ENCODE results near the gene CMC2.
A peak's percentile ranks its signal among the peaks of the same experiment; 100 is the strongest.

CMC2 gene

GRCh38 chr16:81008505-81008789 lies 1.8 kb upstream of the CMC2 start:
- peak overlapping the region; percentile 98 for H3K4me3 Mint-ChIP-seq
- H3K36me3 Mint-ChIP-seq (ENCODE audit: low read depth): peaks cover 37% of the 10 kb centered on the region
- ATAC-seq: no peak

DNA sequence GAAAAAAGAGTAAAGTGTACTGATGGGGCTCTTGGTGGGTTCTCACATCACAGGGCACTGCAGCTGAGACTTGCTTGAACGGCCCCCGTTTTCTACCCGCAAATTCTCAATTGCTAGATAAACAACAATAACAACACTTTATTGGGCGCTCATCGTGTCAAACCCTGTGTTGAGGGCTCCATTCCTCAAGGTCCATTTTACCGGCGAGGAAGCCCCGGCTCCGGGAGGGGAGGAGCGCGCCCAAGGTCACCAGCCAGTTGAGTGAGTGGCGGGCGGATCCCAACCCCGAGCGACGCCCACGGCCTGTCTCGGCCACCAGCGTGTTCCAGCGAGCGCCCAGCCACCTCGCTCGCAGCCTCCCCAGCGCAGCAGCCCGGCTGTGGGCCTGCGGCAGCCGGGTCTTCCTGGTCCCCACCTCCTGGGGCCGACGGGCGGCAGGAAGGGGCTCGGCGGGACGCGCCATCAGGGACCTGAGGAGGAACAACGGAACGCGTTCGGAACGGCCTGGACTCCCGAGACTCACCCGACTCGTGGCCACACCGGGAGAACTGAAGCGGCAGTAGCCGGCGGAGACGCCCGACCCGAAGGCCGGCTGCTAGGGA lies 373 bp downstream of the CMC2 start:
- Mint-ChIP-seq H3K27ac (peak overlapping the region; percentile 100), H3K9me3 (no peaks in the 10 kb centered on the region), H3K36me3 (ENCODE audit: low read depth) (peaks cover 28% of the 10 kb centered on the region), H3K27me3 (peaks cover 7% of the 10 kb centered on the region), H3K4me1 (peaks cover 66% of the 10 kb centered on the region), H3K4me3 (peak overlapping the region; percentile 98)
- peak; percentile 30 for ATAC-seq
- peak; percentile 78 for DNase-seq

More at GRCh38 chr16:81008505-81008789, 1.8 kb upstream of the CMC2 start:
- Mint-ChIP-seq H3K9me3 (no peaks in the 10 kb centered on the region), H3K4me1 (peaks cover 48% of the 10 kb centered on the region), H3K27ac (peak overlapping the region; percentile 59), H3K27me3 (peaks cover 7% of the 10 kb centered on the region)
- DNase-seq: no peak

- peak overlapping the region; percentile 98 for H3K4me3 Mint-ChIP-seq
These were observed 999 bp downstream of the CMC2 start for GRCh38 chr16:81005610-81006161.

GRCh38 chr16:81004646-81005353 lies 1.9 kb downstream of the CMC2 start:
- peaks cover 21% of the 10 kb centered on the region for H3K36me3 Mint-ChIP-seq (ENCODE audit: low read depth)
- peak overlapping the region; percentile 98 for H3K4me3 Mint-ChIP-seq
- peak overlapping the region; percentile 87 for H3K27ac Mint-ChIP-seq
- DNase-seq (no peak), ATAC-seq (no peak)
- H3K4me1 Mint-ChIP-seq: peaks cover 78% of the 10 kb centered on the region
- H3K27me3 Mint-ChIP-seq: peaks cover 7% of the 10 kb centered on the region
- no peaks in the 10 kb centered on the region for H3K9me3 Mint-ChIP-seq

More at GRCh38 chr16:81005610-81006161, 999 bp downstream of the CMC2 start:
- peaks cover 7% of the 10 kb centered on the region for H3K27me3 Mint-ChIP-seq
- H3K9me3 Mint-ChIP-seq: no peaks in the 10 kb centered on the region
- ATAC-seq (no peak), DNase-seq (no peak)
- peak overlapping the region; percentile 100 for H3K27ac Mint-ChIP-seq
- peaks cover 23% of the 10 kb centered on the region for H3K36me3 Mint-ChIP-seq (ENCODE audit: low read depth)
- peaks cover 72% of the 10 kb centered on the region for H3K4me1 Mint-ChIP-seq

GRCh38 chr16:81003610-81004460 lies 2.9 kb downstream of the CMC2 start:
- Mint-ChIP-seq H3K36me3 (ENCODE audit: low read depth) (peaks cover 23% of the 10 kb centered on the region), H3K27ac (peak overlapping the region; percentile 87), H3K4me1 (peaks cover 84% of the 10 kb centered on the region), H3K4me3 (peak overlapping the region; percentile 98), H3K9me3 (no peaks in the 10 kb centered on the region), H3K27me3 (peaks cover 7% of the 10 kb centered on the region)
- ATAC-seq (peak; percentile 14), DNase-seq (no peak)

- DNase-seq (no peak), ATAC-seq (no peak)
- peak overlapping the region; percentile 87 for H3K27ac Mint-ChIP-seq
- peaks cover 25% of the 10 kb centered on the region for H3K36me3 Mint-ChIP-seq (ENCODE audit: low read depth)
- H3K4me1 Mint-ChIP-seq: peaks cover 85% of the 10 kb centered on the region
- H3K27me3 Mint-ChIP-seq: peaks cover 7% of the 10 kb centered on the region
- H3K9me3 Mint-ChIP-seq: no peaks in the 10 kb centered on the region
- peak overlapping the region; percentile 98 for H3K4me3 Mint-ChIP-seq
These were observed 3.6 kb downstream of the CMC2 start for GRCh38 chr16:81003064-81003463.

GRCh38 chr16:81001330-81001729 lies 5.4 kb downstream of the CMC2 start:
- H3K27ac Mint-ChIP-seq: no peak overlapping the region
- peaks cover 87% of the 10 kb centered on the region for H3K4me1 Mint-ChIP-seq
- no peak overlapping the region for H3K4me3 Mint-ChIP-seq

DNA sequence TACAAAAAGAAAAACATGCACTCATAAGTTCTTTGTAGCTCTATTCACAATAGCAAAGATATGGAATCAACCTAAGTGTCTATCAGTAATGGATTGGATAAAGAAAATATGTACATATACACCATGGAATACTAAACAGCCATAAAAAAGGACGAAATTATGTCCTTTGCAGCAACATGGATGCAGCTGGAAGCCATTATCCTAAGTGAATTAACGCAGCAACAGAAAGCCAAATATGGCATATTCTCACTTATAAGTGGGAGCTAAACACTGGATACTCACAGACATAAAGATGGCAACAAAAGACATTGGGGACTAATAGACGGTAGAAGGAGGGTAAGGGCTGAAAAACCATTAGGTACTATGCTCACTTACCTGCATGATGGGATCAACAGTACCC lies 5.8 kb downstream of the CMC2 start:
- no peaks in the 10 kb centered on the region for H3K9me3 Mint-ChIP-seq
- no peaks in the 10 kb centered on the region for H3K27me3 Mint-ChIP-seq
- peaks cover 83% of the 10 kb centered on the region for H3K4me1 Mint-ChIP-seq
- H3K27ac Mint-ChIP-seq: no peak overlapping the region
- H3K36me3 Mint-ChIP-seq (ENCODE audit: low read depth): peaks cover 28% of the 10 kb centered on the region
- no peak for ATAC-seq
- no peak for DNase-seq
- no peak overlapping the region for H3K4me3 Mint-ChIP-seq

More at GRCh38 chr16:81001330-81001729, 5.4 kb downstream of the CMC2 start:
- no peaks in the 10 kb centered on the region for H3K27me3 Mint-ChIP-seq
- DNase-seq: no peak
- ATAC-seq: no peak
- H3K36me3 Mint-ChIP-seq (ENCODE audit: low read depth): peaks cover 29% of the 10 kb centered on the region
- H3K9me3 Mint-ChIP-seq: no peaks in the 10 kb centered on the region

DNA sequence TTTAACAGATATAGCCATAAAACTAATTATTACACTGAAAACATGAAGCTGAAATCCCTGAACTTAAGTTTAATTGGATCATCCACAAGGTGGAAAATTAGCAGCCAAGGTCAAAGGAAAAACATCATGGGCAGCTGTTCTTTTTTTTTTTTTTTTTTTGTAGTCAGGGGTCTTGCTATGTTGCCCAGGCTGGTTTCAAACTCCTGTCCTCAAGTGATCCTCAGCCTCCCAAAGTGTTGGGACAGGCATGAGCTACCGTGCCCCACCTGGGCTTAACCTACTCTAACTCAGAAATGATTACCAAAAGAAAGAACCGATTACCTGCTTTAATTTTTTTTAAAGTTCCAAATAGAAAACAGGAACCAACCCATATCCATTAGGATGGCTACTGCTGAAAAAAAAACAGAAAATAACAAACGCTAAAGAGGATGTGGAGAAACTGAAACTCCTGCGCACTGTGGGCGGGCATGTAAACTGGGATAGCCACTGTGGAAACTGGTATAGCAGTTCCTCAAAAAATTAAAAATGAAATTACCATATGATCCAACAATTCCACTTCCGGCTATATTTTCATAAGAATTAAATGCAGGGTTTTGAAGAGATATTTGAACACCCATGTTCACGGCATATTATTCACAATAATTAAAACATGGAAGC lies 8.6 kb downstream of the CMC2 start:
- H3K4me3 Mint-ChIP-seq: peak overlapping the region; percentile 50
- no peak for ATAC-seq
- peaks cover 48% of the 10 kb centered on the region for H3K36me3 Mint-ChIP-seq (ENCODE audit: low read depth)
- H3K27me3 Mint-ChIP-seq: no peaks in the 10 kb centered on the region
- H3K4me1 Mint-ChIP-seq: peaks cover 65% of the 10 kb centered on the region
- peak overlapping the region; percentile 61 for H3K27ac Mint-ChIP-seq
- no peak for DNase-seq
- H3K9me3 Mint-ChIP-seq: no peaks in the 10 kb centered on the region

DNA sequence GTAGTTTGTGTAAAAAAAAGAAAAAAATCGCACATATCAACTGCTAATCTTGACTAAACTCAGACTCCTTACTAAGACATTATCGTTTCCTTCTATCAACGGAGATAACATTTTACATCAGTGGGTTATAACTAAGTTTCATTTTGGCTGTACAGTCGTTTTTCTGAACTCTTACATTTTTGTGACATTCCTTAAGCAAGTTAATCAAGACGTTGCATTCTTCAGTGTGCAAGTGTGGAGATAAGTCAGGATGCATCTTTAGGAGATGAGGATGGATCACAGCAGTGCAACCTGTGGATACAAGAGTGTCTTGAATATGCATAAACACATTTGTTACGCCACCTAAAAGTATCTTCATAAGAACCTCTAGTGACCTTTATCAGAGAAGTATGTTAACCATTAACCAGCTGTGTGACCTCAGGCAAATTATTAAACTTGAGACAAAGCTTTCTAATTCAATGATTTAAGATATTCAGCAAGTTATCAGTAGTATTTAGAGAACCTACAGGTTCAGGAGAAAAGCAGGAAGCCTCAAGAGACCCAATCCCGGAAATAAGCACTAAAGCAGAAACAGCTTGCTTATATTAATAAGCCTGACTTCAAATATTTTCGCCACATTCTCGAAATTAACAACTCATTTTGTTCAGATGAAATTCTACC lies 9.4 kb downstream of the CMC2 start:
- peaks cover 60% of the 10 kb centered on the region for H3K4me1 Mint-ChIP-seq
- ATAC-seq (peak; percentile 69), DNase-seq (no peak)
- H3K27me3 Mint-ChIP-seq: no peaks in the 10 kb centered on the region
- H3K36me3 Mint-ChIP-seq (ENCODE audit: low read depth): peaks cover 49% of the 10 kb centered on the region
- no peaks in the 10 kb centered on the region for H3K9me3 Mint-ChIP-seq
- H3K4me3 Mint-ChIP-seq: peak overlapping the region; percentile 80
- H3K27ac Mint-ChIP-seq: peak overlapping the region; percentile 84

DNA sequence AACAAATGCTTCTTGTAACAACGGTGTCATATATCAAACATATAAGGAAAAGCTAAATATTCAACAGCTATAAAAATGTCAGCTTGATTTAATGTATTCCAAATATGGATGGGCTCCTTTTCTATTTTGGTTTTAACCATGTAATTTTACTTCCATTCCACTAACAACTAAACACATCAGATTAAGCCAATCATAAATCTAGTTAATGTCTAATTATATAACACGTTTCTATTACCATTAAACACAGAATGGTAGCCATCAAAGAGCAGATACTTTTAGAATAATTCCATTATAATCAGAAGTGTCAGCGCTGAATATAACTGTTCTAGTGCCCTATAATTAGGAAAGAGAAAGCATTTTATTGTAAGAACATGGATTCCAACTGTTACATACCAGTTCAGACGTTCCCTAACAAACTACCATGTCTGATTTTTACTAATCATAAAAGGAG lies 10.0 kb downstream of the CMC2 start:
- H3K27ac Mint-ChIP-seq: peak overlapping the region; percentile 84
- H3K4me1 Mint-ChIP-seq: peaks cover 56% of the 10 kb centered on the region
- H3K4me3 Mint-ChIP-seq: peak overlapping the region; percentile 80
- DNase-seq (no peak), ATAC-seq (no peak)
- no peaks in the 10 kb centered on the region for H3K27me3 Mint-ChIP-seq
- peaks cover 48% of the 10 kb centered on the region for H3K36me3 Mint-ChIP-seq (ENCODE audit: low read depth)
- H3K9me3 Mint-ChIP-seq: no peaks in the 10 kb centered on the region

DNA sequence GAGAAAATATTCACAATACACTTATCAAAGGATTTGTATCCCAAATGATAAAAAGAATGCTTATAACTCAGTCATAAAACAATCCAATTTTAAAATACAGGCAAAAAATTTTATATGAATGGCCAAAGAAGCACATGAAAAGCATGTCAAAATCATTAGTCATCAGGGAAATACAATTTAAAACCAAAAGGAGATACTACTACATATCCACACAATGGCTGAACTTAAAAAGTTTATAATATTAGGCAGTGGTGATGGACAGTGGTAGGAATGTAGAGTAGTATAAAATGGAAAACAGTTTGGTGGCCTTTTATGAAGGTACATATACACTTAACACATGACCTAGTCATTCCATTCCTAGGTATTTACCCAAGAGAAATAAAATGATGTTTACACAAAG lies 12.2 kb downstream of the CMC2 start:
- DNase-seq: no peak
- peaks cover 54% of the 10 kb centered on the region for H3K36me3 Mint-ChIP-seq (ENCODE audit: low read depth)
- no peak overlapping the region for H3K4me3 Mint-ChIP-seq
- peaks cover 40% of the 10 kb centered on the region for H3K4me1 Mint-ChIP-seq
- no peaks in the 10 kb centered on the region for H3K27me3 Mint-ChIP-seq
- ATAC-seq: no peak
- no peak overlapping the region for H3K27ac Mint-ChIP-seq
- no peaks in the 10 kb centered on the region for H3K9me3 Mint-ChIP-seq

- H3K4me3 Mint-ChIP-seq: no peak overlapping the region
- no peak for DNase-seq
These were observed 12.9 kb downstream of the CMC2 start for GRCh38 chr16:80993834-80994233.

DNA sequence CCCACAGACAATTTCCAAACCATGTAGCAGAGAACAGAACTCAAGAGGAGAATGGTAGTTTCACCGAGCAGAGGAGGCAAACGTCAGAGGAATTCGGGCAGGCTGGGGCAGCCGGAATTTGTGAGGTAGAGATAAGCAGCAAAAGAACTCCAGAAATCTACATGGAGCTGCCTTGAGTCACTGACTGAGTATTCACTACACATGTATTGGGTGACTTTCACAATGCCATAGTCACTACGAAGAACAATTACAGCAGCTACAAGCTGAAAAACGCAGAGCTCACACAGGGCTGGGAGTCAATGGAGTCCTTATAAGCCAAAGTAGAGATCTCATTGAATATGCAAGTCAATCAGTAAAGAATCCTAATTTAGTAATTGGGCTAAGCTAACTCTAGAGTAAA lies 13.4 kb downstream of the CMC2 start:
- Mint-ChIP-seq H3K4me3 (no peak overlapping the region), H3K9me3 (no peaks in the 10 kb centered on the region), H3K27me3 (no peaks in the 10 kb centered on the region), H3K27ac (no peak overlapping the region), H3K36me3 (ENCODE audit: low read depth) (peaks cover 45% of the 10 kb centered on the region), H3K4me1 (peaks cover 28% of the 10 kb centered on the region)
- DNase-seq (no peak), ATAC-seq (no peak)

More at GRCh38 chr16:80993834-80994233, 12.9 kb downstream of the CMC2 start:
- Mint-ChIP-seq H3K9me3 (no peaks in the 10 kb centered on the region), H3K27me3 (no peaks in the 10 kb centered on the region), H3K4me1 (peaks cover 34% of the 10 kb centered on the region), H3K36me3 (ENCODE audit: low read depth) (peaks cover 48% of the 10 kb centered on the region), H3K27ac (no peak overlapping the region)
- ATAC-seq: no peak

Data from activated naive CD8-positive, alpha-beta T cell treated with anti-CD3 and anti-CD28 coated beads, Interleukin-2, amount 50 U/mL, for 24 hours (primary cell).